IMR-90 (cell line): ENCODE results near the gene UBQLN1. TPM values are rescaled to one million over a fixed set of nuclear protein-coding genes. Genes with fewer than 3 reads are reported as not detected.

ENCODE experiments used
- ATAC-seq: fragments of 200-7000 bp; cut with Tn5 transposase; 2 replicates; pipeline ENCODE4 v1.9.1; 2020; ENCODE audit warnings: low read depth, mild to moderate bottlenecking, moderate library complexity
- BruUV-seq: library from RNA; stranded (reverse); fragments of 400-500 nt; replicated peaks from 2 replicates; lab custom pipeline; 2021; lab: Mats Ljungman, UMichigan
- CTCF ChIA-PET: fragments of 300-600 bp; formaldehyde crosslinking; extraction: SDS; loops from one replicate; lab custom pipeline; 2021; ENCODE audit warnings: antibody characterized with exemption; lab: Yijun Ruan, JAX
- POLR2A ChIA-PET: fragments of 300-600 bp; sonication (Branson Sonifier 250); formaldehyde crosslinking; loops from one replicate; lab custom pipeline; 2022; ENCODE audit warnings: antibody characterized with exemption; ENCODE audit not compliant: unreplicated experiment; lab: Charles Lee
- DNase-seq: peaks from one replicate; pipeline ENCODE4 v3.0.0; 2013
- H2AFZ ChIP-seq: replicated peaks from 2 replicates; pipeline ENCODE3; 2013; ENCODE audit warnings: low read length, mild to moderate bottlenecking; ENCODE audit not compliant: poor library complexity
- H2AK5ac ChIP-seq: 2 replicates; pipeline ENCODE4 v1.6.1; 2013; ENCODE audit warnings: low read depth, low read length, inconsistent platforms
- H2AK9ac ChIP-seq: replicated peaks from 2 replicates; pipeline ENCODE3; 2013; ENCODE audit warnings: mild to moderate bottlenecking, low read depth, low read length, moderate library complexity; ENCODE audit not compliant: poor library complexity
- H2BK120ac ChIP-seq: 2 replicates; pipeline ENCODE4 v1.6.1; 2013; ENCODE audit warnings: low read depth, low read length, inconsistent platforms
- H2BK15ac ChIP-seq: 3 replicates; pipeline ENCODE4 v1.6.1; 2013; ENCODE audit warnings: low read depth, low read length, inconsistent platforms
- H2BK20ac ChIP-seq: 2 replicates; pipeline ENCODE4 v1.6.1; 2013; ENCODE audit warnings: low read depth, mild to moderate bottlenecking, inconsistent platforms, low read length, moderate library complexity
- H2BK5ac ChIP-seq: 2 replicates; pipeline ENCODE4 v1.6.1; 2013; ENCODE audit warnings: mild to moderate bottlenecking, low read depth, low read length, inconsistent platforms; ENCODE audit not compliant: poor library complexity, severe bottlenecking
- H3K14ac ChIP-seq: replicated peaks from 2 replicates; pipeline ENCODE4 v1.6.1; 2013; ENCODE audit warnings: low read depth, low read length, inconsistent platforms
- H3K18ac ChIP-seq: 2 replicates; pipeline ENCODE4 v1.6.1; 2013; ENCODE audit warnings: low read depth, low read length, control low read depth
- H3K23ac ChIP-seq: 2 replicates; pipeline ENCODE4 v1.6.1; 2013; ENCODE audit warnings: low read depth, low read length, inconsistent platforms
- H3K27ac ChIP-seq: 2 replicates; pipeline ENCODE4 v1.5.1; 2013; ENCODE audit warnings: mild to moderate bottlenecking, control low read depth, low read length; ENCODE audit not compliant: insufficient read depth
- H3K27me3 ChIP-seq: 2 replicates; pipeline ENCODE4 v1.6.1; 2013; ENCODE audit warnings: low read length; ENCODE audit not compliant: control insufficient read depth, insufficient read depth
- H3K36me3 ChIP-seq: 2 replicates; pipeline ENCODE4 v1.6.1; 2013; ENCODE audit warnings: low read length, mixed read lengths; ENCODE audit not compliant: control insufficient read depth, insufficient read depth
- H3K4ac ChIP-seq: 2 replicates; pipeline ENCODE4 v1.6.1; 2013; ENCODE audit warnings: low read depth, low read length, inconsistent platforms
- H3K4me1 ChIP-seq: 2 replicates; pipeline ENCODE4 v1.6.1; 2013; ENCODE audit warnings: low read length, mixed read lengths; ENCODE audit not compliant: control insufficient read depth, insufficient read depth
- H3K4me2 ChIP-seq: 2 replicates; pipeline ENCODE4 v1.6.1; 2013; ENCODE audit warnings: low read depth, mild to moderate bottlenecking, control low read depth, low read length, moderate library complexity
- H3K4me3 ChIP-seq: 2 replicates; pipeline ENCODE4 v1.5.1; 2013; ENCODE audit warnings: low read depth, mild to moderate bottlenecking, control low read depth, low read length, moderate library complexity; ENCODE audit not compliant: insufficient read depth
- H3K56ac ChIP-seq: 2 replicates; pipeline ENCODE4 v1.6.1; 2013; ENCODE audit warnings: low read length, inconsistent platforms; ENCODE audit not compliant: insufficient read depth; ENCODE audit errors: extremely low read depth
- H3K79me1 ChIP-seq, 2 experiments: 2 replicates each; pipeline ENCODE4 v1.6.1; 2013; ENCODE audit warnings: low read length in 2 of 2, inconsistent platforms in 1 of 2, low read depth in 1 of 2
- H3K9ac ChIP-seq: 2 replicates; pipeline ENCODE4 v1.6.1; 2013; ENCODE audit warnings: low read depth, low read length, control low read depth
- H3K9me1 ChIP-seq: 2 replicates; pipeline ENCODE4 v1.6.1; 2013; ENCODE audit warnings: low read length, inconsistent platforms; ENCODE audit not compliant: insufficient read depth
- H3K9me3 ChIP-seq: 2 replicates; pipeline ENCODE4 v1.6.1; 2013; ENCODE audit warnings: low read length; ENCODE audit not compliant: control insufficient read depth, insufficient read depth
- H4K20me1 ChIP-seq: 2 replicates; pipeline ENCODE4 v1.6.1; 2013; ENCODE audit warnings: low read length, inconsistent platforms; ENCODE audit not compliant: insufficient read depth
- H4K5ac ChIP-seq: 2 replicates; pipeline ENCODE4 v1.6.1; 2013; ENCODE audit warnings: mild to moderate bottlenecking, low read depth, low read length, control low read depth
- H4K8ac ChIP-seq, 2 experiments: 2 replicates each; pipeline ENCODE4 v1.6.1; 2013; ENCODE audit warnings: low read depth in 2 of 2, low read length in 2 of 2, control low read depth in 1 of 2, inconsistent platforms in 1 of 2
- H4K91ac ChIP-seq: 2 replicates; pipeline ENCODE4 v1.6.1; 2013; ENCODE audit warnings: low read depth, low read length, inconsistent platforms; ENCODE audit not compliant: insufficient read depth
- ELK1 ChIP-seq: fragments of 150-350 bp; IDR thresholded peaks from 2 replicates; pipeline ENCODE4 v1.6.1; 2016; ENCODE audit warnings: low read depth, mild to moderate bottlenecking, low read length, moderate library complexity, borderline replicate concordance
- POLR2A ChIP-seq: IDR thresholded peaks from 2 replicates; pipeline ENCODE4 v1.6.1; 2012; ENCODE audit warnings: mild to moderate bottlenecking, low read depth, low read length
- RFX5 ChIP-seq: IDR thresholded peaks from 2 replicates; pipeline ENCODE4 v1.8.0; 2012; ENCODE audit warnings: low read depth, mild to moderate bottlenecking, low read length, moderate library complexity
- SMC3 ChIP-seq: fragments of 150-350 bp; IDR thresholded peaks from 2 replicates; pipeline ENCODE4 v1.6.1; 2016; ENCODE audit warnings: low read depth, mild to moderate bottlenecking, antibody characterized with exemption, low read length, moderate library complexity
- WGBS, 2 experiments: methylation state at CpG; one replicate each; pipeline versions ENCODE4 v1.1.5 to v1.1.7; 2013; ENCODE audit warnings: missing lambda C conversion rate in 2 of 2; ENCODE audit not compliant: insufficient read length in 1 of 2; ENCODE audit errors: extremely low coverage in 2 of 2; 5-methylcytosine and 5-hydroxymethylcytosine counted together
- dilution Hi-C: fragments of 300-500 bp; cut with HindIII; formaldehyde crosslinking; loops from one replicate; pipeline ENCODE4 v1.14.3; 2018; ENCODE audit warnings: low sequenced_read_pairs; ENCODE audit not compliant: unreplicated experiment
- in situ Hi-C: fragments of 300-500 bp; cut with MboI; formaldehyde crosslinking; loops from 3 replicates; pipeline ENCODE4 v1.14.3; 2019; ENCODE audit warnings: low sequenced_read_pairs, inconsistent platforms, mixed read lengths
- intact Hi-C: fragments of 100-400 bp; cut with micrococcal nuclease; formaldehyde crosslinking; loops from 2 replicates; pipeline ENCODE4 v1.10.0; 2022
- polyA plus RNA-seq, 3 experiments: library from polyadenylated mRNA; depleted of rRNA; stranded (reverse); fragments of >200 nt; gene quantifications; 2 replicates each; pipeline ENCODE4 v1.2.3, GENCODE V29; 2012; ENCODE audit warnings: low replicate concordance in 1 of 3
- total RNA-seq: library from RNA; depleted of rRNA; stranded (reverse); fragments of >200 nt; gene quantifications from 2 replicates; pipeline ENCODE4 v1.2.3, GENCODE V29; 2012

The UBQLN1 gene
- total and polyA plus RNA-seq, 2 of the 4 experiments (the other 2 are of a cell fraction): 74.3 to 164 TPM

DNA sequence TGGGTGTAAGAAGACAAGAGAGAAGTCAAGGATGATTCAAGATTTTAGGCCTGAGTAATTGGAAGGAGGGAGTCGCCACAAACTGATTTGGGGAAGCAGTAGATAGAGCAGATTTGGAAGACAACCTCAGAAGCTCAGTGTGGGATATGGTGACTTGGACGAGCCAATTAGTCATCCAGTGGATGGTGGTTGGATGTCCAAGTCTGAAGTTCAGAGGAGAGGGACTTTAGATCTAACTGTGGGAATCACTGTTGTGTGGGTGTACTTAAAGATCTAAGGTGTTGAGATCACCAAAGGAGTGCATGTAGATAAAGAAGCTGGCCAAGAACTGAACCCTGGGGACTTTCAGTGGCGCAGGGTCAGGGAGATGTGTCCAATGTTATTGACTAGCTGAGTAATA, 82.6 kb downstream of the UBQLN1 start:
- Histone ChIP-seq H3K4ac (no peak overlapping the region), H3K4me2 (no peak overlapping the region), H3K14ac (no peak overlapping the region), H4K20me1 (no peaks in the 10 kb centered on the region), H2BK120ac (no peak overlapping the region), H2BK20ac (no peak overlapping the region), H3K18ac (no peak overlapping the region), H4K8ac (no peak overlapping the region), H2BK5ac (no peak overlapping the region), H3K4me1 (peaks cover 5% of the 10 kb centered on the region), H3K4me3 (no peak overlapping the region), H2AFZ (no peak overlapping the region), H3K56ac (no peak overlapping the region), H2AK5ac (no peak overlapping the region), H3K9me1 (peaks cover 3% of the 10 kb centered on the region), H3K36me3 (peaks cover 12% of the 10 kb centered on the region; the same call in 1 of the 2 replicates), H3K79me1 (peaks cover 3 to 11% of the 10 kb centered on the region in 2 experiments; a peak in 2 of 4 replicates), H3K23ac (0 out of 2 replicates have a peak overlapping the region, but pooled peaks have one; percentile 17), H2BK15ac (no peak overlapping the region), H3K27me3 (no peaks in the 10 kb centered on the region), H2AK9ac (no peak overlapping the region), H3K9me3 (no peaks in the 10 kb centered on the region), H3K9ac (no peak overlapping the region), H4K5ac (no peak overlapping the region), H3K27ac (no peak overlapping the region), H4K91ac (no peak overlapping the region)
- dilution Hi-C loops: no loop called here
- DNase-seq: no peak
- in situ Hi-C loops: loop anchor here (10.0 kb wide), 1 partner anchor 290 kb away; no protein-coding TSS in a partner anchor
- ChIA-PET POLR2A (no interaction called here), CTCF (no interaction called here)
- TF ChIP-seq POLR2A (no peak), ELK1 (no peak), SMC3 (no peak), RFX5 (no peak)
- no peak for ATAC-seq
- intact Hi-C loops: no loop called here
- BruUV-seq: TSS peak; percentile 41
- WGBS, 2 experiments: 100% methylated on average over 1 of the region's 3 CpGs; no CpG with 5 or more reads in 1 of the 2 experiments
